ENCODE measurements around the gene CHCHD4.
"Not testable (repeated sequence)": the region's sequence is repeated elsewhere in the genome, so short reads cannot be mapped to it uniquely, and the experiment has no call there.

DNA sequence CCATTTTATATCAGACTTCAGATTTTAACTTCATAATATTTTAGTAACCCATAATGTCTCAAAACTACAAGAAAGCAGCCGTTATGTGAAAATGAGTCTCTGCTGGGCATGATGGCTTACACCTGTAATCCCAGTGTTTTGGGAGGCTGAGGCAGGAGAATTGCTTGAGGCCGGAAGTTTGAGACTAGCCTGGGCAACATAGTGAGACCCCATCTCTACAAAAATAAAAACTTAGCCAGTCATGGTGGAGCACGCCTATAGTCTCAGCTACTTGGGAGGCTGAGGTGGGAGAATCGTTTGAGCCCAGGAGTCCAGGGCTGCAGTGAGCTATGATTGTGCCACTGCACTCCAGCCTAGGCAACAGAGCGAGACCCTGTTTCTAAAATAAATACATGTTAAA, 14.8 kb downstream of the CHCHD4 start:
- TF ChIP-seq CTCF, EZH2 (IDR thresholded peaks at IDR 0.05): not testable (repeated sequence)
